Liver (tissue), 9 donors: Measurements from ENCODE around the gene LIMS3. TPM values are rescaled to one million over a fixed set of nuclear protein-coding genes. Genes with fewer than 3 reads are reported as not detected.
"Not testable (repeated sequence)": the region's sequence is repeated elsewhere in the genome, so short reads cannot be mapped to it uniquely, and the experiment has no call there.

ENCODE experiments used
- DNase-seq: peaks from one replicate; pipeline ENCODE4 v3.0.0-alpha.2; 2017; ENCODE audit warnings: low spot score
- H3K27ac ChIP-seq, 2 donors: one replicate each; pipeline ENCODE4 v1.7.0; 2013; ENCODE audit warnings: inconsistent platforms in 2 of 2, low read length in 2 of 2, control low read depth in 1 of 2, low read depth in 1 of 2, mild to moderate bottlenecking in 1 of 2
- H3K27me3 ChIP-seq, 4 donors: one replicate each; pipeline versions ENCODE4 v1.6.1 to v1.7.0; 2013; ENCODE audit warnings: low read length in 3 of 4, inconsistent platforms in 1 of 4, mild to moderate bottlenecking in 1 of 4, moderate library complexity in 1 of 4; ENCODE audit not compliant: control insufficient read depth in 4 of 4, insufficient read depth in 4 of 4
- H3K36me3 ChIP-seq, 4 donors: one replicate each; pipeline versions ENCODE4 v1.6.1 to v1.7.0; 2013; ENCODE audit warnings: low read length in 3 of 4, mild to moderate bottlenecking in 3 of 4, low read depth in 1 of 4, moderate library complexity in 1 of 4; ENCODE audit not compliant: control insufficient read depth in 4 of 4, insufficient read depth in 3 of 4
- H3K4me1 ChIP-seq, 4 donors: one replicate each; pipeline versions ENCODE4 v1.6.1 to v1.7.0; 2013; ENCODE audit warnings: low read length in 3 of 4, mild to moderate bottlenecking in 3 of 4, moderate library complexity in 1 of 4; ENCODE audit not compliant: control insufficient read depth in 4 of 4, insufficient read depth in 4 of 4
- H3K4me3 ChIP-seq, 3 donors: one replicate each; pipeline versions ENCODE4 v1.6.1 to v1.7.0; 2013; ENCODE audit warnings: low read length in 3 of 3, control low read depth in 1 of 3, low read depth in 1 of 3, mild to moderate bottlenecking in 1 of 3
- H3K9ac ChIP-seq, 2 donors: one replicate each; pipeline ENCODE4 v1.7.0; 2013; ENCODE audit warnings: low read length in 2 of 2, mild to moderate bottlenecking in 2 of 2, moderate library complexity in 2 of 2, control low read depth in 1 of 2, low read depth in 1 of 2
- H3K9me3 ChIP-seq, 4 donors: one replicate each; pipeline versions ENCODE4 v1.6.1 to v1.7.0; 2013; ENCODE audit warnings: low read length in 3 of 4; ENCODE audit not compliant: control insufficient read depth in 4 of 4
- WGBS: extraction: QIAGEN DNeasy Blood & Tissue Kit; methylation state at CpG from one replicate; pipeline ENCODE4 v1.1.7; 2013; 5-methylcytosine and 5-hydroxymethylcytosine counted together
- polyA plus RNA-seq, 2 donors: library from polyadenylated mRNA; stranded (reverse) in 1 of 2; unstranded in 1 of 2; fragments of 200-250 nt in 1 of 2; fragments of >200 nt in 1 of 2; fragmentation: Nextera tagmentation in 1 of 2; extraction: Ambion mirVana in 1 of 2; gene quantifications; one replicate each; pipeline versions ENCODE4 v1.2.1 to v1.2.3, GENCODE V29; 2013 to 2015
- total RNA-seq, 2 donors: library from RNA; depleted of rRNA; stranded (reverse); fragments of >200 nt; gene quantifications; one replicate each; pipeline ENCODE4 v1.2.3, GENCODE V29; 2014
- donor health status: healthy.
- donor health status: healthy.
- donor health status: healthy.
- donor health status: healthy.
- donor health status: healthy.

LIMS3 gene
- total RNA-seq (1 to 10 TPM in 1 of 2 donors, under 1 TPM in 1; 0.75 to 3.7 TPM), polyA plus RNA-seq (under 1 TPM in 1 of 2 donors, not detected in 1; 0.03 TPM)

GRCh38 chr2:109898462-109899336 lies at the start of gene LIMS3:
LIMS3 (plus strand) TSS chr2:109898688; CDS start chr2:109898729, 41 bp downstream.
- H3K4me3 ChIP-seq, DNase-seq, H3K9me3 ChIP-seq, H3K27me3 ChIP-seq, H3K36me3 ChIP-seq, H3K27ac ChIP-seq, H3K9ac ChIP-seq, H3K4me1 ChIP-seq: not testable (repeated sequence)
- WGBS = no CpG with 5 or more reads among the region's 28 CpGs

GRCh38 chr2:109871129-109871751 lies 27.2 kb upstream of the LIMS3 start:
- not testable (repeated sequence) for H3K27me3 ChIP-seq, DNase-seq, H3K9me3 ChIP-seq, H3K4me3 ChIP-seq, H3K9ac ChIP-seq, H3K36me3 ChIP-seq, H3K27ac ChIP-seq, H3K4me1 ChIP-seq
- no CpG with 5 or more reads among the region's 8 CpGs for WGBS

- H3K4me1 ChIP-seq, H3K27me3 ChIP-seq, H3K36me3 ChIP-seq, H3K9ac ChIP-seq, H3K9me3 ChIP-seq, DNase-seq, H3K27ac ChIP-seq, H3K4me3 ChIP-seq: not testable (repeated sequence)
- WGBS = no CpG with 5 or more reads among the region's 3 CpGs
These were observed 21.9 kb upstream of the LIMS3 start for GRCh38 chr2:109876625-109877024.

- not testable (repeated sequence) for H3K9ac ChIP-seq, H3K4me3 ChIP-seq, DNase-seq, H3K4me1 ChIP-seq, H3K9me3 ChIP-seq, H3K27ac ChIP-seq, H3K27me3 ChIP-seq, H3K36me3 ChIP-seq
- WGBS = no CpG with 5 or more reads among the region's 1 CpG
These were observed 16.4 kb upstream of the LIMS3 start for GRCh38 chr2:109882112-109882511.

- H3K4me3 ChIP-seq, H3K4me1 ChIP-seq, H3K9me3 ChIP-seq, H3K27me3 ChIP-seq, H3K27ac ChIP-seq, H3K36me3 ChIP-seq, H3K9ac ChIP-seq, DNase-seq: not testable (repeated sequence)
- no CpG with 5 or more reads among the region's 4 CpGs for WGBS
These were observed 10.1 kb upstream of the LIMS3 start for GRCh38 chr2:109888414-109888813.

- not testable (repeated sequence) for H3K36me3 ChIP-seq, H3K27ac ChIP-seq, H3K9me3 ChIP-seq, H3K4me1 ChIP-seq, H3K27me3 ChIP-seq, DNase-seq, H3K9ac ChIP-seq, H3K4me3 ChIP-seq
- no CpG with 5 or more reads among the region's 4 CpGs for whole genome bisulfite sequencing
These were observed 8.6 kb upstream of the LIMS3 start for GRCh38 chr2:109889909-109890308.

- DNase-seq, H3K27me3 ChIP-seq, H3K36me3 ChIP-seq, H3K9me3 ChIP-seq, H3K4me1 ChIP-seq, H3K4me3 ChIP-seq, H3K27ac ChIP-seq, H3K9ac ChIP-seq: not testable (repeated sequence)
- WGBS = no CpG with 5 or more reads among the region's 4 CpGs
These were observed 7.5 kb upstream of the LIMS3 start for GRCh38 chr2:109891024-109891423.

- not testable (repeated sequence) for H3K9ac ChIP-seq, H3K27ac ChIP-seq, DNase-seq, H3K36me3 ChIP-seq, H3K9me3 ChIP-seq, H3K4me3 ChIP-seq, H3K4me1 ChIP-seq, H3K27me3 ChIP-seq
- WGBS = no CpG with 5 or more reads among the region's 7 CpGs
These were observed 4.8 kb upstream of the LIMS3 start for GRCh38 chr2:109893736-109894135.
